ENCODE data around the gene APBB2. TPM values are rescaled to one million over a fixed set of nuclear protein-coding genes. Genes with fewer than 3 reads are reported as not detected.

The APBB2 gene
- total RNA-seq, 1 donor from 2014 or later, result 52.6 TPM

Other genes with a start within 250 kb of the APBB2 start
- gene UCHL1, start 42.4 kb upstream of the APBB2 start, total RNA-seq, result 8.6 TPM

Measured in ureter (tissue), 1 donor.